NCI-H2227 (cell line): ENCODE measurements around the gene VSTM2L.

Source experiments
- DNase-seq: peaks from one replicate; lab custom pipeline; 2025; ENCODE audit not compliant: unreplicated experiment; lab: John Stamatoyannopoulos, UW

The VSTM2L gene

GRCh38 chr20:37878835-37879599 is 23.9 kb upstream of the VSTM2L start:
- peak; percentile 39 for DNase-seq

GRCh38 chr20:37879843-37880242 is 23.1 kb upstream of the VSTM2L start:
- DNase-seq: no peak

GRCh38 chr20:37880726-37881591 is 22.0 kb upstream of the VSTM2L start:
- peak; percentile 56 for DNase-seq

- no peak for DNase-seq
These were observed 21.2 kb upstream of the VSTM2L start for GRCh38 chr20:37881601-37882343.

- peak; percentile 20 for DNase-seq
These were observed 19.8 kb upstream of the VSTM2L start for GRCh38 chr20:37882961-37883712.

- no peak for DNase-seq
These were observed 17.9 kb upstream of the VSTM2L start for GRCh38 chr20:37885042-37885441.

- DNase-seq: peak; percentile 17
These were observed 17.1 kb upstream of the VSTM2L start for GRCh38 chr20:37885593-37886503.

- no peak for DNase-seq
These were observed 16.1 kb upstream of the VSTM2L start for GRCh38 chr20:37886851-37887297.

GRCh38 chr20:37888641-37889040 is 14.3 kb upstream of the VSTM2L start:
- no peak for DNase-seq

- no peak for DNase-seq
These were observed 12.8 kb upstream of the VSTM2L start for GRCh38 chr20:37890108-37890507.

GRCh38 chr20:37890643-37891042 is 12.3 kb upstream of the VSTM2L start:
- peak; percentile 36 for DNase-seq

GRCh38 chr20:37892001-37892400 is 10.9 kb upstream of the VSTM2L start:
- DNase-seq: no peak

GRCh38 chr20:37893566-37894241 is 9.2 kb upstream of the VSTM2L start:
- DNase-seq: no peak

- no peak for DNase-seq
These were observed 8.5 kb upstream of the VSTM2L start for GRCh38 chr20:37894454-37894853.

- peak; percentile 18 for DNase-seq
These were observed 7.8 kb upstream of the VSTM2L start for GRCh38 chr20:37895166-37895565.

- no peak for DNase-seq
These were observed 5.9 kb upstream of the VSTM2L start for GRCh38 chr20:37896932-37897548.

GRCh38 chr20:37898233-37899104 is 4.5 kb upstream of the VSTM2L start:
- DNase-seq: no peak
